LNCaP clone FGC (cell line): Measurements from ENCODE around the gene GNG5.
A peak's percentile ranks its signal among the peaks of the same experiment; 100 is the strongest.
"Not testable (repeated sequence)": the region's sequence is repeated elsewhere in the genome, so short reads cannot be mapped to it uniquely, and the experiment has no call there.

Experiments used
- DNase-seq: peaks from one replicate; pipeline ENCODE4 v3.0.0-alpha.2; 2011; ENCODE audit warnings: low read depth
- H3K4me3 ChIP-seq: 2 replicates; pipeline ENCODE4 v1.5.1; 2011; ENCODE audit warnings: mild to moderate bottlenecking, low read depth, low read length, control low read depth
- TF ChIP-seq, protein P1 (sequence below): IDR thresholded peaks from 2 replicates; pipeline ENCODE4 v1.5.1; 2012; ENCODE audit warnings: mild to moderate bottlenecking; ENCODE audit not compliant: control insufficient read depth, insufficient read depth; ENCODE audit errors: extremely low read depth

The GNG5 gene

DNA sequence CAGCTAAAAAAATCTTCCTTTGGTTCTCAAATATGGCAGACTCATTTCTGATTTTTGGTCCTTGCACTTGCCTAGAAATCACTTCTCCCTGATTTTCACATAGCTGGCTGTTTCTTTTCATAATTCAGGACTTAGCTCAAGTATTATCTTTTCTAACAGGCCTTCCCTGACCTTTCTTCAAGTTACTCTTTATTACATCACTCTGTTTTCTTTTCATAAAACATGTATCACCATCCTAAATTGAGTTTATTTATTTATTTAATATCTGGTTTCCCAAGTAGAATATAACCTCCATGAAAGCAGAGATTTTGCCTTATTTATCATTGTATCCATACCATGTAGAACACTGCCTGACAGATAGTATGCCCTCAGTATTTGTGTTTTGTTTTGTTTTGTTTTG, 18.2 kb upstream of the GNG5 start:
- no peak for DNase-seq

DNA sequence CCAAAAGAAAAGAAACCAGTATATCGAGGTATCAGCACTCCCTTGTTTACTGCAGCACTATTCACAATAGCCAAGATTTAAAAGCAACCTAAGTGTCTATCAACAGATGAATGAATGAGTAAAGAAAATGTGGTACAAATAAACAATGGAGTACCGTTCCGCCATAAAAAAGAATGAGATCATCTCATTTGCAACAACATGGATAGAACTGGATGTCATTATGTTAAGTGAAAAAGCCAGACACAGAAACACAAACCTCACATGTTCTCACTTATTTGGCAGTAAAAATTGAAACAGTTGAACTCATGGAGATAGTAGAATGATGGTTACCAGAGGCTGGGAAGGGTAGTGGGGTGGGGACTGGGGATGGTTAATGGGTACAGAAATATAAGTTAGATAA, 4.3 kb upstream of the GNG5 start:
- H3K4me3 ChIP-seq, result no peak overlapping the region
- DNase-seq, result no peak
- TF ChIP-seq, protein P1, sequence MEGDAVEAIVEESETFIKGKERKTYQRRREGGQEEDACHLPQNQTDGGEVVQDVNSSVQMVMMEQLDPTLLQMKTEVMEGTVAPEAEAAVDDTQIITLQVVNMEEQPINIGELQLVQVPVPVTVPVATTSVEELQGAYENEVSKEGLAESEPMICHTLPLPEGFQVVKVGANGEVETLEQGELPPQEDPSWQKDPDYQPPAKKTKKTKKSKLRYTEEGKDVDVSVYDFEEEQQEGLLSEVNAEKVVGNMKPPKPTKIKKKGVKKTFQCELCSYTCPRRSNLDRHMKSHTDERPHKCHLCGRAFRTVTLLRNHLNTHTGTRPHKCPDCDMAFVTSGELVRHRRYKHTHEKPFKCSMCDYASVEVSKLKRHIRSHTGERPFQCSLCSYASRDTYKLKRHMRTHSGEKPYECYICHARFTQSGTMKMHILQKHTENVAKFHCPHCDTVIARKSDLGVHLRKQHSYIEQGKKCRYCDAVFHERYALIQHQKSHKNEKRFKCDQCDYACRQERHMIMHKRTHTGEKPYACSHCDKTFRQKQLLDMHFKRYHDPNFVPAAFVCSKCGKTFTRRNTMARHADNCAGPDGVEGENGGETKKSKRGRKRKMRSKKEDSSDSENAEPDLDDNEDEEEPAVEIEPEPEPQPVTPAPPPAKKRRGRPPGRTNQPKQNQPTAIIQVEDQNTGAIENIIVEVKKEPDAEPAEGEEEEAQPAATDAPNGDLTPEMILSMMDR, result no peak

More for the DNA sequence above, 18.2 kb upstream of the GNG5 start:
- TF ChIP-seq, protein P1, result no peak
- H3K4me3 ChIP-seq, result no peak overlapping the region

DNA sequence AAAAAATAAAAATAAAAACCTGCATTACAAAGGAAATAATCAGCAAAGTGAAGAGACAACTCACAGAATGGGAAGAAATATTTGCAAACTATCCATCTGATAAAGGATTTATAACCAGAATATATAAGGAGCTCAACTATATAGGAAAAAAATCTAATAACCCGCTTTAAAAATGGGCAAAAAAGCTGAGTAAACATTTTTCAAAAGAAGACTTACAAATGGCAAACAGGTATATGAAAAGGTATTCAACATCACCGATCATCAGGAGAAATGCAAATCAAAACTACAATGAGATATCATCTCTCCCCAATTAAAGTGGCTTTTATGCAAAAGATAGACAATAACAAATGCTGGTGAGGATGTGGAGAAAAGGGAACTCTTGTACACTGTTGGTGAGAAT, 3.8 kb upstream of the GNG5 start:
- no peak for DNase-seq
- H3K4me3 ChIP-seq, result no peak overlapping the region
- TF ChIP-seq, protein P1, result no peak

DNA sequence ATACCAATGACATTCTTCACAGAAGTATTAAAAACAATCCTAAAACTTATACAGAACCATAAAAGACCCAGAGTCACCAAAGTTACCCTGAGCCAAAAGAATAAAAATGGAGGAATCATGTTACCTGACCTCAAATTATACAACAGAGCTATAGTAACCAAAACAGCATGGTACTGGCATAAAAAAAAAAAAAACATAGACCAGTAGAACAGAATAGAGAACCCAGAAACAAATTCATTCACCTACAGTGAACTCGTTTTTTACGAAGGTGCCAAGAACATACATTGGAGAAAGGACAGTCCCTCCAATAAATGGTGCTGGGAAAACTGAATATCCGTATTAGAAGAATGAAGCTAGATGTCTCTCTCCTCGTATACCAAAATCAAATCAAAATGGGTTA, 2.6 kb upstream of the GNG5 start:
- no peak for DNase-seq
- TF ChIP-seq, protein P1, result no peak
- H3K4me3 ChIP-seq, result no peak overlapping the region

DNA sequence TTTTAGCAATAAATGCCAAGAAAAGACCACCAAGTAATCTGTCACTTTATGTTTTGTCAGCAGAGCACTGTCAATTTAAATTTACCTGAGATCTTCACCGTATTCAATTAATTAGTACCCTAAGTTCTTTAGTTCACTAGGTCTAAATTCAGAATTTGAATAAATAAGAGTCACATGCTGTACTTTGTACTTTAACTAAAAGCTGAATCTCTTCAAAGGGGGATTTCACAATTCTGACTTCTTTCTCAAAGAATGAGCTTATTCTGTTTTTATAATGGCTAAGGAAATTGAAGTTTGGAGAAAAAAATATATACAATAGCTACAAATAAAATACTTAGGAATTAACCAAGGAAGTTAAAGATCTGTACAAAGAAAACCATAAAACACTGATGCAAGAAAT, 2.1 kb upstream of the GNG5 start:
- no peak overlapping the region for H3K4me3 ChIP-seq
- TF ChIP-seq, protein P1, result no peak
- no peak for DNase-seq

DNA sequence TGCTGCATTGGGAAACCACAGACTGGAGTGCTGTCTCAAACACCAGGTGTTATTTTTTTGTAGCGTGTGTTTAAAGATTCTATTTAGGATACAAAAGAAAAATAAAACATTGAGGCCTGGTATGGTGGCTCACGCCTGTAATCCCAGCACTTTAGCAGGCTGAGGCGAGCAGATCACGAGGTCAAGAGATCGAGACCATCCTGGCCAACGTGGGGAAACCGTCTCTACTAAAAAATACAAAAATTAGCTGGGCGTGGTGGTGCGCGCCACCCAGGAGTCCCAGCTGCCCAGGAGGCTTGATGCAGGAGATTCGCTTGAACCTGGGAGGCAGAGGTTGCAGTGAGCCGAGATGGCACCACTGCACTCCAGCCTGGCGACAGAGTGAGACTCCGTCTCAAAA, 1.5 kb upstream of the GNG5 start:
- not testable (repeated sequence) for DNase-seq
- H3K4me3 ChIP-seq, result peak overlapping the region; percentile 85

DNA sequence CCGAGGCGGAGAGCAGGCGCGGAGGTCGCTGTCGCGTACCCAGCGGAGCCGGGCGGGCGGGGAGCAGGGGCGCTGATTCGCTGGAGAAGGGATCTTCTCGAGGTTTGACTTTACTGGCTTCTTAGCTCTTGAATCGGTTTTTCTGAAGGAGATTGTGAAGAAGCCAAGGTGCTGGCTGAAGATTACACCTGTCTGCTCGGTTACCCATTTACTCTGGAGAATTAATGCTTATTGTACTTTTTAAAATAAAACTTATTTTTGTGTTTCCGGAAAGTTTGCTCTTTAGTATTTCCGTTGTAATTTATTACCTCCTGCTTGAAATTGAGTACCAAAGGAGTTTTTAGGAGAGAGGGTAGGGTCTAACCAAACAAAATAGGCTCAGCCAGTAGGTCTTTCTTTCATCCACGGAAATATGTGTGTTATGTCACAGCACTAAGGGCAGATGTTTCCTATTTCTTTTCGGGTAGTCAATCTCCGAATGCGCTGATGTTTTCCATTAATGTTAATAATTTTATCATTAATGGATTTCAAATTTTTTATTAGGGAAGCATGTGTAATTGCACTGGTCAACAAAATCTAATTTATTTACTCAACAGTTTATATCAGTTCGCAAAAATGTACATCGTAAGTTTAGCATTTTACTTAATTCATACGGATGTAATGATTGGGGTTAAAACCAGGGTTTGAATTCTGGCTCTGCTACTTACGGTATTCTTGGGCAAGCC, 510 bp upstream of the GNG5 start:
- H3K4me3 ChIP-seq, result peak overlapping the region; percentile 85
- DNase-seq, result no peak
- TF ChIP-seq, protein P1, result 0 out of 2 replicates have a peak, but pooled peaks have one; percentile 8
